GM21447 (cell line): ENCODE results near the gene FAM193B.
"Not testable (repeated sequence)": the region's sequence is repeated elsewhere in the genome, so short reads cannot be mapped to it uniquely, and the experiment has no call there.

Experiments
- ATAC-seq: cut with Tn5 transposase; IDR thresholded peaks from one replicate; pipeline ENCODE4 v1.9.1; 2021; ENCODE audit not compliant: unreplicated experiment

Gene FAM193B

GRCh38 chr5:177578316-177578715 is 24.0 kb upstream of the FAM193B start:
- ATAC-seq: no peak

GRCh38 chr5:177576169-177576568 is 21.8 kb upstream of the FAM193B start:
- no peak for ATAC-seq

DNA sequence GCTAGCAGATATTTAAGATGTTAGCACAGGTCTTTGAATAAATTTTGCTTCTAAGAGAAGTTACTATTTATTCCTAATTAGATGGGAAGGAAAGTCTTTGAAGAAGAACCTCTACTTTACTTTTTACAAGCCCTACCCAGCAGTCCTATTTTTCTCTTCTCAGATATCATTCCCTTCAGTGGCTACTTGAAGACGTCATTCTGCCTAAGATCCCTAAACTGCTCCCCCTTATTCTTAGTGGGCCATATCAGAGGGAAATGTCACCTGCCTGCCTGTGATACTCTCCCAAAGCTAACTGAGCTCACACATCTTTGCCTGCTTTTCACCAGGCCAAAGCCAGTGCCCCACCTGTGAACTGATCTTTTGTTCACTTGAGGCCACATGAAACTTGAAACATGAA is 21.1 kb upstream of the FAM193B start:
- no peak for ATAC-seq

DNA sequence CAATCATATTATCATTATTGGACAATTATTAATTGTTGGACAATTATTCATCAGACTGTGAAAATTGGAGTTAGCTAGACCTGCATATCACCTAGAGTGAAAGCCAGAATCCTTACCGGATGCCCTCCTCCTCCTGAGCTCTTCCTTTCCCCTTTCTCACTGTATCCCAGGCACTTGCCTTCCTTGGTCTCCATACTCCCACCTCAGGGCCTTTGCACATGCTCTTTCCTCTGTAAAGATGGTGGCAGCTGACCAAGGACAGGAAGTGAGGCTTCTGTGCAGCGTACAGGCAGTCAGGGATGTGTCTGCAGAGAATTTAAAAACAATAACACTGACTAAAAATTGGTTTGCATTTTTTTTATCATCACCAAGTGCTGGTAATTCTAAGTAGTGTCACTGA is 15.5 kb upstream of the FAM193B start:
- no peak for ATAC-seq

DNA sequence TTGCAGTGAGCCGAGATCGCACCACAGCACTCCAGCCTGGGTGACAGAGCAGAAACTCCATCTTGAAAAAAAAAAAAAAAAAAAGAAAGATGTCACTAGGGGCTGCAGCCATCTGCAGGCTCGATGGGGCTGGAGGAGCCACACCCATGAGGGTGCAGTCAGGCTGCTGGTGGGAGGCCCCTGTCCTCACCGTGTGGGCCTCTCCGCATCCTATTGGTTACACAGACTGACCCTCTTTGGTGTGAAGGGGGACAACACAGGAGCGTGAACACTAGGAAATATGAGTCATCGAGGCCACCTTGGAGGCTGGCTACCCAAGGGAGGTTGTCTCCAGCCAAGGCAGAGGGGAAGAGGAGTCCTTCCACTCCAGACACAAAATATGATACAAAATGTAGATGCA is 14.0 kb upstream of the FAM193B start:
- no peak for ATAC-seq

DNA sequence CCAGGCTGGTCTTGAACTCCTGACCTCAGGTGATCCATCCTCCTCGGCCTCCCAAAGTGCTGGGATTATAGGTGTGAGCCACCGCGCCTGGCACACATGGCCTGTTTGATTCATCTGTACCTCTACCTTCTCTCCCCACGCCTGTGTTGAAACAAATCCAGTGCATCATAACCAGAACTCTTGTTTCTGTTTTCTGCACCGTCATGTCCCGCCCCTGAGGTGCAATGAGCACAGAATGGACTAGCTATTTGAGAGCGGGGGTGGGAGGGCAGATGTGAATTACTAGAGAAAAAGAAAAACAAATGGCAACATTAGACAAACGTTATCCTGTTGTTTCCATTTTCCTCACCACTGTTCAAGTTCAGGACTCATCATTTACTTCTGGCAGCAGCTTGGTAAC is 10.7 kb upstream of the FAM193B start:
- no peak for ATAC-seq

DNA sequence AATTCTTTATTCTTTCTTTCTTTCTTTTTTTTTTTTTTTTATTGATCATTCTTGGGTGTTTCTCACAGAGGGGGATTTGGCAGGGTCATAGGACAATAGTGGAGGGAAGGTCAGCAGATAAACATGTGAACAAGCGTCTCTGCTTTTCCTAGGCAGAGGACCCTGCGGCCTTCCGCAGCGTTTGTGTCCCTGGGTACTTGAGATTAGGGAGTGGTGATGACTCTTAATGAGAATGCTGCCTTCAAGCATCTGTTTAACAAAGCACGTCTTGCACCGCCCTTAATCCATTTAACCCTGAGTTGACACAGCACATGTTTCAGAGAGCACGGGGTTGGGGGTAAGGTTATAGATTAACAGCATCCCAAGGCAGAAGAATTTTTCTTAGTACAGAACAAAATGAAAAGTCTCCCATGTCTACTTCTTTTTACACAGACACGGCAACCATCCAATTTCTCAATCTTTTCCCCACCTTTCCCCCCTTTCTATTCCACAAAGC is 5.1 kb upstream of the FAM193B start:
- ATAC-seq: not testable (repeated sequence)

DNA sequence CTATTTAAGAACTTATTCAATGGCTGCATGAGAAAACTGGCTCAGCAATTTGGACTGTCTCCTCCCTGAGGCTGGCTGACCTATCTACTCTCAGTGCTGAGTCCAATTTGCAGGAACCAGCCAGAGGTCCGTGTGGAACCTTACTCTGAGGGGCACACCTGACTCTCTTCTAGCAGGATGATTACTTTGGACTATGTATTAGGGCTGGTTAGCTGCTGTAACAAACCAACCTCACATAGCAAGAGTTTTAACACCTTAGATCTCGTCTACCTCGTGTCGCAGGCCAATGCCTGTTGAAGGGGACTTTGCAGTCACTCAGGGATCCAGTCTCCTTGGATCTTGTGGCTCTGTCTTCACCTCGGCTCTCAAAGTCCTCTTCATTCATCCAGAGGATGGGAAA is 3.4 kb upstream of the FAM193B start:
- no peak for ATAC-seq

DNA sequence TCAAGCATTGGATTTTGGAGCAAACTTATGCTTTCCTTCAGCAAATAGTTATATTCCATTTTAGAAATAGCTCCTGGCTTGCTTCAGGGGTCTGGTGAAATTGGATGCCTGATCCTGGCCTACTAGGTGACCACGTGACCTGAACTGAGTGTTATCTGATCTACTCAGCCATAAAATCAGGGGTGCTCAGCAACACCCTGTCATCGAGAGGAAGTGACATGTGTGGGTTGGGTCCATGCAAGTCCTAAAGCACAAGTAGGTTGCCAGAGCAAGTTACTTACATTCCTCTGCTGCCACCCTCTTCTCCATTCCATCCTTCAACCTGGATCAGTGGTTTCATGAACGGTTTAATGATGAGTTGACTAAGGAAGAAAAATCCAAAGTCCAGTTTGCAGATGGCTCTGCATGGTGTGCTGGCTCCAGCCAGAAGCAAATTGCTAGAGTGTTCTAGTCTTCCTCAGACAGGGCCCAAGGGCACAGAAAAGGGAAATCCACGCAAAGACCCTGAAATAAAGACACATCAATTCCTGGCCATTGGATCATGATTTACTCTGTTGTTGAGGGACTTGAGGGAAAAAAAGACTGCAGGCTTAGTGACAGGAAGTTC is 2.8 kb upstream of the FAM193B start:
- no peak for ATAC-seq

DNA sequence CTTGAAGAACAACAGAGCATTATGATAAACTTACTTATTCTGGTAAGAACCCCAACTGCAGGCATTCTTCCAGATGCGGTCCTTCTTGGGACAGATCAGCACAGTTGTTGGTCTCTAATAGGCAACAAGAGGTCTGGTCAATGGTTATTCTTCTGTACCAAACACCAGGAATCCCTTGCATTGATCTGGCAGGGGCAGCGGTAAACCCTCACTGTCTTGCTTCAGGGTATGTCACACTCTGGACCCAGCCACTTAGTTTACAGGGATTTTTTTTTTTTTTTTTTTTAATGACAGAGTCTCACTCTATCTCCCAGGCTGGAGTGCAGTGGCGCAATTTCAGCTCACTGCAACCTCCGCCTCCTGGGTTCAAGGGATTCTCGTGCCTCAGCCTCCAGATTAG is 1.3 kb upstream of the FAM193B start:
- no peak for ATAC-seq

GRCh38 chr5:177555228-177555627 is 865 bp upstream of the FAM193B start:
- ATAC-seq: no peak

- ATAC-seq: peak; percentile 36
Observed at GRCh38 chr5:177553671-177554429, 513 bp downstream of the FAM193B start.

DNA sequence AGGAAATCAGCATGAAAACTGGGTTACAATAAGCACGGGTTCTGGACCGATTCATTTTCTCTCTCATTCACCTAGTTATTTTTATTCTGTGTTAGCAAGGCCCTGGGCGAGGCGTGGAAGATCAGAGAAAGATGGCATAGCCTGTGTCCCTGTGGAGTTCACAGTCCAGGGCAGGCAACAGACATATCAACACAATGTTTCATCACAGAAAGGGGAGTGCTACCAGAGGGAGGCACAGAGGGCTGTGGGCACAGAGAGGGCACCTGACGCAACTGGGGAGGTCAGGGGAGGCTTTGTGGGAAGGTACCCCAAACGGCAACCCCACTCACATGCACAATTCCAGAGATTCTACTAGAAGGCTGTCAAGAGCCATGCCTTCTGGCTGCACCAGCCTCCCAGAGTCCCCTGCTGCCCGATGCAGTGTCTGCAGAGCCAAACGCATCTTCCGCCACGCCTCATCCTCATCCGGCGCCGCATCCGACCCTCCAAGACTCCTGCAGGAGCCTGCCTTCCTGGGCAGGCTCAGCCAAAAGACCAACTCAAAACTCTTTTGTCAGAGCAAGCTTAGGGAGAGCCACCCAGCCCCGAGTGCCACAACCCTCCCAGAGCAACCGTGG is 1.4 kb downstream of the FAM193B start:
- no peak for ATAC-seq

DNA sequence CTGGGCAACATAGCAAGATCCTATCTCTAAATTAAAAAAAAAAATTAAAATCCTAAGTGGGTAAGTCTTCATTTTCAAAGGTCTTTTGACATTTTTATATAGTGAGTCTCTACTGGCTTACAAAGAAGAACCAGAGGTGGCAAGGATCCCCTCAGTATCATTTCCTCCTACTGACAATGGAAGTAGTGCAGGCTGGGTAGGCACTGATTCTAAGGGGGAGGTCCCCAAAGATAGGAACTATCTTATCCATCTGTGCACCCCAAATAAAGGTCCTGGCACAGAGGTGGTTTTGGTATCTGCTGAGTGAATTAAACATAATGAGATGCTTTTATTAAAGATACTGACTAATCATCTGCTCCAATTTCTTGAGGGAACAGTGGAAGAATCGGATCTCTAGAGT is 4.2 kb downstream of the FAM193B start:
- ATAC-seq: no peak

GRCh38 chr5:177548495-177548894 is 5.9 kb downstream of the FAM193B start:
- ATAC-seq: no peak

- no peak for ATAC-seq
Observed at GRCh38 chr5:177547736-177548135, 6.6 kb downstream of the FAM193B start.

DNA sequence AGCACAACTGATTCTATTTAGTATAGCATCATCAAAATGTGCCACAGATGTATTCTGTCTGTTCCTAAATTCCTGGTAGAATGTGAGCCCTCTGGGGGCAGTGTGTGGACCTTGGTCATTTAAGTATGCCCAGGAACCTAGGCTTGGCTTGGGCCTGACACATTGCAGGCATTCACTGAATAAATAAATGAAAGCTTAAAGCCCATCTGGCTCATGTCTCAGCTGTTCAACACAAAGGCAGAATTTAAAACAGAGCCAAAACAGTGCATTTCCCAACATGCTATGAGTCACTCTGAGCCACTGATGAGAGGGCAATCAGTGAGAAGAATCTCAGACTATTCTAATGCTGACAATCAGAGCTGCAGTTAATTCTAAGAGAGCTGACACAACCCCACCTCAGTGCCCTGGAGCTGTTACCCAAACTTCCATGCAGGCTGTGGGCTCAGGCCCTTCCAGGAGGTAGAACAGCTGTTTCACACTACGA is 8.1 kb downstream of the FAM193B start:
- no peak for ATAC-seq

DNA sequence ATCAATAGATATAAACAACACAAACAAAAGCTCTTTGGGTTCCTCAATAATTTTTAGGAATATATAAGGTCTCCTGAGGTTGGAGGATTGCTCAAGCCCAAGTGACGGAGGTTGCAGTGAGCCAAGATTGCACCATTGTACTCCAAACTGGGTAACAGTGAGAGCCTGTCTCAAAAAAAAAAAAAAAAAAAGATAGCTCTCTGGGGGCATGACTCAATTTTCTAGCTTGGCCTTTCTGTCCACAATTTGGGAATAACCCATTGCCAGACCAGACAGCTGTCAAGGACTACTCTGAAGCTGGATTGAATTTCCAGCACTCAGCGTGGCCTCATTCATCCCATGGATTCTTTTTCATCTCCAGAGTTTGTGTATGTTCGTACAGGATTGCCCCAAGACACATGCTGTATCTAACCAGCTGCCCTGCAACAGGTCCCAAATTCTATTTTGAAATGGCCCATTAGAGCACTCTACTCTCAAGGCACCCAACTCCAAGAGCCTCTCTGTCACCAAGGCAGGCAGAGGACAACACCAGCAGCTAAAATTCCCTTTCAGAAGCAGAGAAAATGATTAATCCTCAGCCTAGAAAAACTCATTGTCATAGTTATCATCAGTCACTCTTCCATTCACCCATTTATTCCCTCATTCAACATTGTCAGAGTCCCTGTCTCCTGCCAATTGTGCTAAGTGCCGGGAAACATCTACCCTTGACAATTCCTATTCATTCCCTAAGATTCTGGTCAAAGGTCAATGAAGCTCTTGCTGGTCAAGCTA is 8.7 kb downstream of the FAM193B start:
- no peak for ATAC-seq

GRCh38 chr5:177542816-177543465 is 11.4 kb downstream of the FAM193B start:
- no peak for ATAC-seq

GRCh38 chr5:177540438-177540837 is 13.9 kb downstream of the FAM193B start:
- no peak for ATAC-seq

DNA sequence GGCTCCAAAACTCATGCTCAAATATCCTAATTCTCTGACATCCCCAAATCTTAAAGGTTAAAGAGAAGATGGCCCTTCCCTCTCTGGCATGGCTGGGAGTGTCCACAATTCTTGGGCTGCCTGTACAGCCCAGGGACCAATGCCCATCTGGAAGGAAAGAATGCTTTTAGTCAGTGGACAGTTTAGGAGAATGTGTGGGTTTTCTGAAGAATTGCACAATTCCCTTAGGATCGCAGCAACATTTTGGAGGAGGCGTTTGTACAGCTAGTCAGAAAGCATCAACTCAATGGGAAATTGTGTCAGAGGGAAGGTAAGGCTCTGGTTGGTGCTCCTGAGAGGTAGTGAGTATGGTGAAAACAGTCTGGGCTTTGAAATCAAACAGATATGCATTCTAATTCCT is 15.0 kb downstream of the FAM193B start:
- no peak for ATAC-seq
